HG02870 (cell line): ENCODE data around the gene MROH2A.
"Not testable (repeated sequence)": the region's sequence is repeated elsewhere in the genome, so short reads cannot be mapped to it uniquely, and the experiment has no call there.

ENCODE experiments used
- ATAC-seq: cut with Tn5 transposase; IDR thresholded peaks from one replicate; pipeline ENCODE4 v1.9.1; 2021; ENCODE audit warnings: mild to moderate bottlenecking, moderate library complexity; ENCODE audit not compliant: unreplicated experiment

The MROH2A gene

GRCh38 chr2:233778030-233778429, at the start of gene MROH2A:
TSS of gene MROH2A (plus strand) at chr2:233778330. CDS start at chr2:233779359, 1,029 bp downstream.
- no peak for ATAC-seq

GRCh38 chr2:233728723-233729301, 49.3 kb upstream of the MROH2A start, which contains the start of gene UGT1A3:
TSS of gene UGT1A3 (plus strand) at chr2:233729042. CDS start at chr2:233729127, 85 bp downstream.
- no peak for ATAC-seq

GRCh38 chr2:233736868-233737653, 41.1 kb upstream of the MROH2A start:
- ATAC-seq = not testable (repeated sequence)

- no peak for ATAC-seq
Measured at GRCh38 chr2:233740870-233741269, 37.3 kb upstream of the MROH2A start.

- no peak for ATAC-seq
Measured at GRCh38 chr2:233743464-233744259, 34.5 kb upstream of the MROH2A start.

GRCh38 chr2:233745073-233745755, 32.9 kb upstream of the MROH2A start:
- no peak for ATAC-seq

- not testable (repeated sequence) for ATAC-seq
Measured at GRCh38 chr2:233745838-233746237, 32.3 kb upstream of the MROH2A start.

GRCh38 chr2:233746475-233747282, 31.5 kb upstream of the MROH2A start:
- no peak for ATAC-seq

GRCh38 chr2:233747283-233747544, 30.9 kb upstream of the MROH2A start:
- ATAC-seq = no peak

GRCh38 chr2:233750689-233751088, 27.4 kb upstream of the MROH2A start:
- not testable (repeated sequence) for ATAC-seq

- not testable (repeated sequence) for ATAC-seq
Measured at GRCh38 chr2:233751212-233752009, 26.7 kb upstream of the MROH2A start.

- ATAC-seq = no peak
Measured at GRCh38 chr2:233754872-233755611, 23.1 kb upstream of the MROH2A start.

- ATAC-seq = no peak
Measured at GRCh38 chr2:233756429-233757081, 21.6 kb upstream of the MROH2A start.

- ATAC-seq = no peak
Measured at GRCh38 chr2:233758141-233758540, 20.0 kb upstream of the MROH2A start.

- ATAC-seq = no peak
Measured at GRCh38 chr2:233758849-233759248, 19.3 kb upstream of the MROH2A start.

- ATAC-seq = no peak
Measured at GRCh38 chr2:233760043-233760442, 18.1 kb upstream of the MROH2A start, which contains the start of gene UGT1A1. TSS of gene UGT1A1 (plus strand) at chr2:233760270. CDS start at chr2:233760288, 18 bp downstream.

GRCh38 chr2:233761040-233761769, 16.9 kb upstream of the MROH2A start:
- ATAC-seq = no peak

- ATAC-seq = no peak
Measured at GRCh38 chr2:233764264-233764663, 13.9 kb upstream of the MROH2A start.
